Peyer's patch (tissue), 4 donors: ENCODE measurements around the gene PATJ.

Source experiments
- POLR2A ChIP-seq, 2 donors: fragments of 450-650 bp; IDR thresholded peaks; one replicate each; pipeline ENCODE4 v1.5.1; 2017; ENCODE audit warnings: antibody characterized with exemption in 2 of 2, mild to moderate bottlenecking in 2 of 2, moderate library complexity in 2 of 2
- TF ChIP-seq, protein P1 (sequence below), 6 experiments: fragments of 450-650 bp in 4 of 6; fragments of 200-600 bp in 2 of 6; sonication (generic) in 1 of 6; IDR thresholded peaks; one replicate each; pipeline ENCODE4 v1.5.1; 2017 to 2019; ENCODE audit warnings: antibody characterized with exemption in 6 of 6, mild to moderate bottlenecking in 3 of 6, moderate library complexity in 1 of 6

DNA sequence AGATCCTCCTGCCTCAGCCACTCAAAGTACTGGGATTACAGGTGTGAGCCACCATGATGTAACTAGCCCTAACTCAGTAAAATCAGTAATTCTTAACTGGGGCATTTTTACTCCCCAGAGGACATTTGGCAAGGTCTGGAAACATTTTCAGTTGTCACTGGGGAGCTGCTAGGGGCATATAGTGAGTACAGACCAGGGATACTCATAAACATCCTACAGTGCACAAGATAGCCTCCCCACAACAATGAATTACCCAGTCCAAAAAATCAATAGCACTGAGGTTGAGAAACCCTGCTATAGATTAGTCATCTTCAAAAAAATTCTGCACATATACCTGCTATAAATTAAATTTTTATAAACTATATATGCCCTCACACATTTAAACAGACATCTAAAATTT is 30.3 kb upstream of the PATJ start:
- TF ChIP-seq, protein P1, sequence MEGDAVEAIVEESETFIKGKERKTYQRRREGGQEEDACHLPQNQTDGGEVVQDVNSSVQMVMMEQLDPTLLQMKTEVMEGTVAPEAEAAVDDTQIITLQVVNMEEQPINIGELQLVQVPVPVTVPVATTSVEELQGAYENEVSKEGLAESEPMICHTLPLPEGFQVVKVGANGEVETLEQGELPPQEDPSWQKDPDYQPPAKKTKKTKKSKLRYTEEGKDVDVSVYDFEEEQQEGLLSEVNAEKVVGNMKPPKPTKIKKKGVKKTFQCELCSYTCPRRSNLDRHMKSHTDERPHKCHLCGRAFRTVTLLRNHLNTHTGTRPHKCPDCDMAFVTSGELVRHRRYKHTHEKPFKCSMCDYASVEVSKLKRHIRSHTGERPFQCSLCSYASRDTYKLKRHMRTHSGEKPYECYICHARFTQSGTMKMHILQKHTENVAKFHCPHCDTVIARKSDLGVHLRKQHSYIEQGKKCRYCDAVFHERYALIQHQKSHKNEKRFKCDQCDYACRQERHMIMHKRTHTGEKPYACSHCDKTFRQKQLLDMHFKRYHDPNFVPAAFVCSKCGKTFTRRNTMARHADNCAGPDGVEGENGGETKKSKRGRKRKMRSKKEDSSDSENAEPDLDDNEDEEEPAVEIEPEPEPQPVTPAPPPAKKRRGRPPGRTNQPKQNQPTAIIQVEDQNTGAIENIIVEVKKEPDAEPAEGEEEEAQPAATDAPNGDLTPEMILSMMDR (IDR thresholded peaks at IDR 0.05) = no peak
- TF ChIP-seq POLR2A (IDR thresholded peaks at IDR 0.05) = no peak
